T-helper 22 cell (primary cell): ENCODE results near the gene ATF6.

Experiments used
- DNase-seq: peaks from one replicate; pipeline ENCODE4 v3.0.0-alpha.2; 2020; ENCODE audit warnings: low read depth

The ATF6 gene

GRCh38 chr1:161941726-161942436, 175.8 kb downstream of the ATF6 start:
- DNase-seq: no peak

- no peak for DNase-seq
Measured at GRCh38 chr1:161943737-161944136, 177.6 kb downstream of the ATF6 start.

- DNase-seq: no peak
Measured at GRCh38 chr1:161944381-161944780, 178.3 kb downstream of the ATF6 start.

- DNase-seq: no peak
Measured at GRCh38 chr1:161945306-161946060, 179.4 kb downstream of the ATF6 start.

GRCh38 chr1:161946071-161946987, 180.2 kb downstream of the ATF6 start:
- no peak for DNase-seq

GRCh38 chr1:161948435-161948834, 182.3 kb downstream of the ATF6 start:
- DNase-seq: no peak

GRCh38 chr1:161949548-161949947, 183.4 kb downstream of the ATF6 start:
- DNase-seq: no peak

GRCh38 chr1:161950377-161950776, 184.3 kb downstream of the ATF6 start:
- no peak for DNase-seq

GRCh38 chr1:161951646-161952045, 185.5 kb downstream of the ATF6 start:
- no peak for DNase-seq

GRCh38 chr1:161952607-161953172, 186.6 kb downstream of the ATF6 start:
- DNase-seq: no peak

GRCh38 chr1:161953256-161953920, 187.3 kb downstream of the ATF6 start:
- no peak for DNase-seq

GRCh38 chr1:161954050-161954449, 187.9 kb downstream of the ATF6 start:
- DNase-seq: no peak

- DNase-seq: no peak
Measured at GRCh38 chr1:161954466-161954865, 188.3 kb downstream of the ATF6 start.

- DNase-seq: no peak
Measured at GRCh38 chr1:161955606-161956005, 189.5 kb downstream of the ATF6 start.

GRCh38 chr1:161956097-161956496, 190.0 kb downstream of the ATF6 start:
- DNase-seq: no peak

- DNase-seq: no peak
Measured at GRCh38 chr1:161956930-161957329, 190.8 kb downstream of the ATF6 start.

- no peak for DNase-seq
Measured at GRCh38 chr1:161958425-161958824, 192.3 kb downstream of the ATF6 start.

- DNase-seq: no peak
Measured at GRCh38 chr1:161962091-161962887, 196.2 kb downstream of the ATF6 start.

GRCh38 chr1:161966067-161966466, 199.9 kb downstream of the ATF6 start:
- DNase-seq: no peak

- no peak for DNase-seq
Measured at GRCh38 chr1:161970036-161970435, 203.9 kb downstream of the ATF6 start.

GRCh38 chr1:161970633-161971032, 204.5 kb downstream of the ATF6 start:
- no peak for DNase-seq
